HG02588 (cell line): ENCODE results near the gene SHC1.

Experiments
- ATAC-seq: cut with Tn5 transposase; IDR thresholded peaks from one replicate; pipeline ENCODE4 v1.9.1; 2021; ENCODE audit warnings: mild to moderate bottlenecking, moderate library complexity; ENCODE audit not compliant: unreplicated experiment

Gene SHC1

GRCh38 chr1:154940651-154941194, 29.8 kb downstream of the SHC1 start:
- ATAC-seq, result no peak

GRCh38 chr1:154940213-154940560, 30.4 kb downstream of the SHC1 start:
- ATAC-seq, result no peak

GRCh38 chr1:154938604-154939399, 31.7 kb downstream of the SHC1 start:
- ATAC-seq, result no peak

GRCh38 chr1:154937988-154938386, 32.6 kb downstream of the SHC1 start:
- ATAC-seq, result no peak

- ATAC-seq, result peak; percentile 49
These were observed 33.2 kb downstream of the SHC1 start for GRCh38 chr1:154937085-154937987.

- ATAC-seq, result peak; percentile 69
These were observed 33.9 kb downstream of the SHC1 start, which contains the start of gene PMVK for GRCh38 chr1:154936555-154937084. PMVK (minus strand) TSS chr1:154936719; CDS start chr1:154936685, 34 bp downstream.

GRCh38 chr1:154935749-154936554, 34.6 kb downstream of the SHC1 start:
- no peak for ATAC-seq

- no peak for ATAC-seq
These were observed 36.1 kb downstream of the SHC1 start for GRCh38 chr1:154934358-154934948.

- ATAC-seq, result no peak
These were observed 38.5 kb downstream of the SHC1 start for GRCh38 chr1:154931940-154932487.

- ATAC-seq, result no peak
These were observed 44.3 kb downstream of the SHC1 start for GRCh38 chr1:154926201-154926600.

- ATAC-seq, result no peak
These were observed 45.0 kb downstream of the SHC1 start for GRCh38 chr1:154925335-154926170.

GRCh38 chr1:154923695-154924094, 46.9 kb downstream of the SHC1 start:
- no peak for ATAC-seq

GRCh38 chr1:154913273-154913672, 57.3 kb downstream of the SHC1 start:
- no peak for ATAC-seq

GRCh38 chr1:154912755-154913154, 57.8 kb downstream of the SHC1 start:
- no peak for ATAC-seq
